HEK293T (cell line): ENCODE results near the gene IMP4.

Experiments
- CTBP1 ChIP-seq: fragments of 450-650 bp; IDR thresholded peaks from 2 replicates; pipeline ENCODE4 v1.6.1; 2016; ENCODE audit warnings: borderline replicate concordance
- HDGF ChIP-seq: fragments of 450-650 bp; IDR thresholded peaks from 2 replicates; pipeline ENCODE4 v1.6.1; 2017; ENCODE audit warnings: antibody characterized with exemption, borderline replicate concordance
- PKNOX1 ChIP-seq: fragments of 450-650 bp; IDR thresholded peaks from 2 replicates; pipeline ENCODE4 v1.6.1; 2016
- SP1 ChIP-seq: fragments of 450-650 bp; IDR thresholded peaks from 2 replicates; pipeline ENCODE4 v1.6.1; 2017
- TARDBP ChIP-seq: fragments of 450-650 bp; IDR thresholded peaks from 2 replicates; pipeline ENCODE4 v1.6.1; 2016

- TF ChIP-seq SP1: no peak
- no peak for TF ChIP-seq PKNOX1
- TF ChIP-seq HDGF: no peak
- no peak for TF ChIP-seq TARDBP
- TF ChIP-seq CTBP1: no peak
These were observed 34.0 kb downstream of the IMP4 start for GRCh38 chr2:130376433-130377293.
